Cardiac ventricle fibroblast (primary cell): ENCODE measurements around the gene CLASP1. TPM values are rescaled to one million over a fixed set of nuclear protein-coding genes. Genes with fewer than 3 reads are reported as not detected.

ENCODE experiments used
- total RNA-seq: library from RNA; depleted of rRNA; stranded (reverse); fragments of >200 nt; gene quantifications from 2 replicates; pipeline ENCODE4 v1.2.3, GENCODE V29; 2015

CLASP1 gene
- total RNA-seq: 25.3 and 31.5 TPM in 2 replicates

GRCh38 chr2:121649149-121649595, at the start of gene CLASP1:
CLASP1 (minus strand) TSS chr2:121649462; CDS start chr2:121605895, 43,567 bp downstream.

Other genes with a start within 250 kb of the CLASP1 start
- gene RNU4ATAC, start 118.6 kb downstream of the CLASP1 start, total RNA-seq: not detected in 2 replicates
- 60.0 and 70.1 TPM in 2 replicates for gene NIFK, start 87.4 kb upstream of the CLASP1 start, total RNA-seq
- 31.0 and 35.7 TPM in 2 replicates for gene TSN, start 106.2 kb upstream of the CLASP1 start, total RNA-seq